NCI-H510A (cell line): ENCODE data around the gene TADA2A.
"Not testable (repeated sequence)": the region's sequence is repeated elsewhere in the genome, so short reads cannot be mapped to it uniquely, and the experiment has no call there.

Source experiments
- DNase-seq: peaks from one replicate; lab custom pipeline; 2025; lab: John Stamatoyannopoulos, UW

Gene TADA2A

DNA sequence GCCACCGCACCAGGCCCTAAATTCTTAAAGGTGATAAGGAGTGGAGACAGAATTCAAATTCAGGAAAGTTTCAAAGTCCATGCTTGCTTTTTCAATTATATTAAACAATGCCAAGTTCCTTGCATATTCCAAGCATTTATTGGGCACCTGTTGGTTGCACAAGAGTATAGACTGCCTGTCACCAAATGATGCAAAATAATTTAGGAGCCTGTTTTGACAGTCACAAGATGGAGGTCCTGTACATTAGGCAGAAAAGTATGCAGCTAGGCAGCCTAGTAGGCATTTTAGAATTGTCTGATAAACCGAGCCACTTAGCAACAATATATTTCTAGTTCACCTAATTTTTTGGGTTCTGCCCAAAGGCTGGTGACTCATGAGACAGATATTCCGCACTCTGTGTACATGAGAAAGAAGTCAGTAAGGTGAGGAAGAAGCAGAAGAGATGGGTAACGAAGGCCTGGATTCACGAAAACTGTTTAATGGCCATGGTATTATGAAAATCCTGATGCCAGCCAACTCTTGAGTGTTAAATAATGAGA is 7.4 kb upstream of the TADA2A start:
- DNase-seq = no peak

DNA sequence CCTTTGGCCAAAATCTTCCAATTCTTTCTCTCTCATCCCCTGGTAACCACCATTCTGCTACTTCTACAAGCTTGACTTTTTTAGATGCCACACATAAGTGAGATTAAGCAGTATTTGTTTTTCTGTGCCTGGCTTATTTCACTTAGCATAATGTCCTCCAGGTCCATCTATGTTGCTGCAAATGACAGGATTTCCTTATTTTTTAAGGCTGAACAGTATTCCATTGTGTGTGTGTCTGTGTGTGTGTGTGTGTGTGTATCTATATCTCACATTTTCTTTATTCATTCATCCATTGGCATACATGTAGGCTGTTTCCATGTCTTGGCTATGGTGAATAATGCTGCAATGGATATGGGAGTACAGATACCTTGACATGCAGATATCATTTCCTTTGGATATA is 6.2 kb upstream of the TADA2A start:
- no peak for DNase-seq

DNA sequence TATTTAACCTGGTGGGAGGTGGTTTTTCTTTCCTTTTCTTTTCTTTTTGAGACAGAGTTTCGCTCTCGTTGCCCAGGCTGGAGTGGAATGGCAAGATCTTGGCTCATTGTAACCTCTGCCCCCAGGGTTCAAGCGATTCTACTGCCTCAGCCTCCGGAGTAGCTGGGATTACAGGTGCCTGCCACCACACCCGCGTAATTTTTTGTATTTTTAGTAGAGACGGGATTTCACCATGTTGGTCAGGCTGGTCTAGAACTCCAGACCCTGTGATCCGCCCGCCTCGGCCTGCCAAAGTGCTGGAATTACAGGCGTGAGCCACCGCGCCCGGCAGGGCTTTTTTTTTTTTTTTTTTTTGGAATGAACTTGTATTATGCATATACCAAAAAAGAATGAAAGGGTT is 1.2 kb upstream of the TADA2A start:
- not testable (repeated sequence) for DNase-seq

DNA sequence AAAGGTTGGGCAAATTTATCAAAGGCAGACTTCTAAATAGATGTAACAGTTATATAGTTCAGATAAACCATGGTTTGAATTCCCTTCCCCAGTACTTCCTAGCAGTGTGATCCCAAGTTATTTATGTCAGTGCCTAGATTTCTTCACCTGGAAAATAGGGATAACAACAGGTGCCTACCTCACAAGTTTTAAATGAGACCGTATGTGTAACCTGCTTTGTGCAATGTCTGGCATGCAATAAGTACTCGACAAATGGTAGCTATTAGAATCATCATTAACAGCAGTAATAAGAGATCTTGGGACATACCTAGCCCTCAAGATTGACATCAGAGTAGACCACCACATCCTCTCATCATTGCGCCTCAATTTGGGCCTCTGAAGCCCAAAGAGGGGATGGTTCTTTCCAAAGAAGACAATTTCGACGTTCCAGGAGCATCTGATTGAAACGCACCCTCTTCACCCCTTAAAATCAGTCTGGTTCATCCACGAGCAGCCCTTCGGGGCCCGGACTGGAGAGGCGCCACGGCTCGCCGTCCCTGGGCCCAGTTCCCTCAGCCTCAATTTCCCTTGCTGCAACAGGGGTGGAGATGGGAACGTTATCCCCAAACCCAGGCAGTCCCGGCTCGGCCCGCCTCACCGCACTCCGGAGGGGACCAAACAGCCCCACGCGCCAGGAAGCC is 591 bp upstream of the TADA2A start:
- no peak for DNase-seq

DNA sequence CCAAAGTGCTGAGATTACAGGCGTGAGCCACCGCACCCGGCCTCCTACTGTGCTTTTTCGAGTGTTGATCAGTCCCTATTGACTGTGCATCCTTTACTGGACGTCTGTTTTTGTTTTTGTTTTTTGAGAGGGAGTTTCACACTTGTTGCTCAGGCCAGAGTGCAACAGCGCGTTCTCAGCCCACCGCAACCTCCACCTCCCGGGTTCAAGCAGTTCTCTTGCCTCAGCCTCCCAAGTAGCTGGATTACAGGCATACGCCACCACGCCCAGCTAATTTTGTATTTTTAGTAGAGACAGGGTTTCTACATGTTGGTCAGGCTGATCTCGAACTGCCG is 1.4 kb downstream of the TADA2A start:
- not testable (repeated sequence) for DNase-seq

DNA sequence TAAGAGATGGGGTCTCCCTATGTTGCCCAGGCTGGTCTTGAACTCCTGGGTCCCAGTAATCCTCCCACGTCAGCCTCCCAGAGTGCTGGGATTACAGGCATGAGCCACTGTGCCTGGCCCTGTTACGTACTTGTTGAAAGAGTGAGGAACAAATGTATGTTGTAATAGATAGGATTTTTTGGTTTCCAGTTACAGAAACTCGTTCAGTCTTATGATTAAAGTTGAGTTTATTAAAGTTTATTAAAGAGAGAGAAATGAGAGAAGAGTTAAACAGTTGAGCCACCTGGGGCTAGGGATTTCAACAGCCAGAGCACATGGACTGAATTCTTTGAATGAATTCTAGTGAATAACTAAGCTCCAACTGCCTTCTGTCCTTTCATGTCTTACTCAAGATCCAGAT is 3.7 kb downstream of the TADA2A start:
- DNase-seq = no peak

DNA sequence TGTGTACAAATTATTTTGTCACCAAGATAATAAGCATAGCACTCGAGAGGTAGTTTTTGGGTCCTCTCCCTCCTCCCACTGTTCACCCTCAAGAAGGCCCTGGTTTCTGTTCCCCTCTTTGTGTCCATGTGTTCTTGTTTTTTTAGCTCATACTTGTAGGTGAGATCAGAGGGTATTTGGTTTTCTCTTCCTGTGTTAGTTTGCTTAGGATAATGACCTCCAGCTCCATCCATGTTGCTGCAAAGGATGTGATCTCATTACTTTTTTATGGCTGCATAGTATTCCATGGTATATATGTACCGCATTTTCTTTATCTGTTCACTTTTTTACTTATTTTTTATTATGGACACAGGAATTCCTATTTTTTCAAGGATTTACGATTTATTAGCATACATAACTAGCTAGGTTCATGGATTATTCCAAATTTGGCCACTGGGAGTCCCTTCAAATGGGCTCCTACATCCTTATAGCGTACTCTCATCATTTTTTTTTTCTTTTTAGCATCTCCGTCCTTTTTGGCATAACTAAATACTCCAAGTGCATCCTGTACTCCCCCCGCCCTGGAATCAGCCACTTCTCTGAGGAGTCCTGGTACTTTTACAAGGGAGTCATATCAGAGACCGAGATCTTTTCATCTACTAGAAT is 7.3 kb downstream of the TADA2A start:
- no peak for DNase-seq

DNA sequence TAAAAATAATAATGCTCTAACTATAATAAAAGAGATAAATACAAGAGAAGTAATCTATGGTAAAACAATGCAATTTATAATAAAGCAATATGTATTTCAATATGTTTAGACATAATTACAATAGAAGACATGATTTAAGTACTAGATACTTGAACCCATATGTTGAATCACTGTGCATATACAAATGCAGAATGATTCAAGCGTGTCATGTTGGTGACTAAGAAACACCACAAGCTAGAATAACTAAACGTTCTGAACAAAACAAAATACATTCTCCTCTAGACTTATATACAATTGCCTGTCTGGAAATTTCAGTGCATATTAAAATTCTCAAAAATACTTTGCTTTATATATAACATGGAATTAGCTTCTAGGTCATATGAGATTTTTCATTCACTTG is 11.2 kb downstream of the TADA2A start:
- no peak for DNase-seq

DNA sequence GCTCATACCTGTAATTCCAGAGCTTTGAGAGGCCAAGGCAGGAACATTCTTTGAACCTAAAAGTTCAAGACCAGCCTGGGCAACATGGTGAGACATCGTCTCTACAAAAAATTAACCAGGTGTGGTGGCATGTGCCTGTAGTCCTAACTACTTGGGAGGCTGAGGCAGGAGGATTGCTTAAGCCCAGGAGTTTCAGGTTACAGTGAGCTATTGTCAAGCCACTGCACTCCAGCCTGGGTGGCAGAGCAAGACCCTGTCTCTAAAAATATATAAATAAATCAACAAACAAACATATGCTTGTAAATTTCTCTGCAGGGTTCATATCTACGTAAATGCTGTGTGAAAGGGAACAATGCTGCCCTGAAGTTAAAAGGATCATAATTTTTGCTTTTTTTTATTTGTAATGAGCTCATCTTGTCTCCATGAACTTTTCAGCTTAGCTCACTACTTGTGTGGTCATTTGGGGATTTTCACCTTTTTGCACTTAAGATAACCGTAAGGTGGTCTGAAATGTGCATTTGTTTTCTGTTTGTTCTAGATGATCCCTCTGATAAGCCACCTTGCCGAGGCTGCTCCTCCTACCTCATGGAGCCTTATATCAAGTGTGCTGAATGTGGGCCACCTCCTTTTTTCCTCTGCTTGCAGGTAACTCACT is 16.4 kb downstream of the TADA2A start:
- no peak for DNase-seq

DNA sequence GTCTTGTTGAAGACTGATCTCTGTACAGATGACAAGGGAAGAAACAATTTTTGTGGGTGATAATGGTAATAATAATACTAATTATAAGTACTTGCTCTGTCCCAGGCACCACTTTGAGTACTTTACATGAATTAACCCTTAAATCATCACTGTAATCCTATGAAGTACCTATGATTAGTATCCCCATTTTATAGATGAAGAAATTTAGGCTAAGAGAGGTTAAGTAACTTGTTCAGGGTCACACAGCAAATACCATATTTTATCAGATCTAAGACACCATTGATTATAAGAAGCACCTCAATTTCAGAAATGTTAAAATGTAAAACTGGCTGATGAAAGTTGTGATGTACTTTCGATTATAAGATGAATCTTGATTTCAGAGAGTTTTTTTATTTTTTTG is 18.6 kb downstream of the TADA2A start:
- DNase-seq = no peak

DNA sequence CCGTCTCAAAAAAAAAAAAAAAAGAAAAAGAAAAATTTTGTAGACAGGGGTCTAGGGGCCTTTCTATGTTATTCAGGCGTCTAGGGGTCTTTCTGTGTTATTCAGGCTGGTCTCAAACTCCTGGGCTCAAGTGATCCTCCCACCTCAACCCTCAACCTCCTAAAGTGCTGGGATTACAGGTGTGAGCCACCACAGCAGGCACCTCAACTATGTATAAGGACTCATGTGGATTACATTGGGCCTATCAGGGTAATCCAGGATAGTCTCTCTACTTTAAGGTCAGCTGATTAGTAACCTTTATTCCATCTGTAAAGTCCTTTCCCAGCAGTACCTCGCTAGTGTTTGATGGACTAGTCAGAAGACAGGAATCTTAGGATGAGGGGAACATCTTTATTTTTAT is 22.4 kb downstream of the TADA2A start:
- no peak for DNase-seq

DNA sequence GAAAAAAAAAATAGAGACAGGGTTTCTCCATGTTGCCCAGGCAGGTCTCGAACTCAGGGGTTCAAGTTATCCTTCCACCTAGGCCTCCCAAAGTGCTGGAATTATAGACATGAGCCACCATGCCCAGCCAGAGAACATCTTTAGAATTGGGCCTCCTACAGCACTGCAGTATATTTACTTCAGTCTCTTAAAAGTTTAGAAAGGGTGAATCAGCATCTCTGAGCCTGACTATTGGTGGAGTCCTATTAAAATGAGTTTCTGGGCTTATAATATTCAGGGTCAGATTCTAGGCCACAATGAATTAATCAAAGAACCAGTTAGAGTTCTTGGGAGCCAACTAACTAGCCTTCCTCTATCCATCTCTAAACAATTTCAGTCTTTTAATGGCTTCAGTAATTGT is 22.8 kb downstream of the TADA2A start:
- no peak for DNase-seq

DNA sequence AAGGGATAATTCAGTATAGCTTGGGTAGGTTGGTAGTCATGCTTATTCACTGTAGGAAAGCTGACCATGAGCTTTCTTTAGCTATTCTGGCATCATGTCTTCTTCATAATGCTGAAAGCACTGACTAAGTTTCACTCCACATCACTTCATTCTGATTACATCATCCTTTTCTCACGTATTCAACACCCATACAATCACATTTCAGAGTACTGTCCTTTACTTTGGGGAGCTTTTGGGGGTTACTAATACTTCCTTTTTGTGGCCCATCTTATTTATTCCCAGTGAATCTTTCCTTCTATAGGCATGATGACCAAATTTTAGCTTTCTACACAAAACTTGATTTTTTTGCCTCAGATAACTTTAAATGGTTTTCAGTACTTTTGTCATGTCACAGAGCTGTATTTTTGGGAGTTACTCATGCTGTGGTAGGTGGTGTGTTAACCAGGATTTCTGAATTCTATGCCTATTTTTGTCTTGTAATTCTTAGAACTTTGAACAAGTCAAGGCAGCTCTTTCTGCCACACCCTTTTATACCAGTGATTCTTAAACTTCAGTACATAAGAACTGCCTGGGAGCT is 23.5 kb downstream of the TADA2A start:
- no peak for DNase-seq

DNA sequence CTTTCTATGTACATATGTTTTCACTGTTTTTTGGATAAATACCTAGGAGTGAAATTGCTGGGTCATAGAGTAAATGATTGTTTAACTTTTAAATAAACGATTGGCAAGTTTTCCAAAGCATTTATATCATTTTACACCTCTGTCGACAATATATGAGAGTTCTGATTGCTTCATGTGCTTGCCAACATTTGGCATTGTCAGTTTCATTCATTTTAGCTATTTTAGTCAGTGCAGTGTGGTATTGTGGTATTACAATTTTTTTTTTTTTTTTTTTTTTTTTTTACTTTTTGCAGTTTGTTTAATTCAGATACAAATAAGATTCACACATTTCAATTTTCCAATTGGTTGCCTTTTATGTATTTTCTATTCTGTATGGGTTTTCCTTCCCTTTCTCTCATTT is 26.0 kb downstream of the TADA2A start:
- no peak for DNase-seq

DNA sequence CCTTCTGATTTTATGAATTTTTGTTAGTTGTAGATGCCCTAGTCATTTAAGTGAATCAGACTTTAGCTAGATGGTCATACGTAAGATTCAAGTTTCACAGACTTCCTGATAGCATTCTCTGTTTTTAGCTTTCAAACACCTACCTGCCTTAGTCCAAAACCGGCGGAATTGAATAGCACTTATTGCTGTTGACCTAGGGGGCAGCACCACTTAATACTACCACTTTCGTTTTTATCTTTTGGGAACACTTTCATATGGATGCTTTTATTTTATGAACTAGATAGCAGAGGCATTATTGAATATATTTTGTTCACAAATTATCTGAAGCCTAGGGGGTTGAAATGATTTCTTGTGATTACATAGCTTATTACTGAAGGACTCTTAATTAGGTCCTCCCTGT is 31.5 kb downstream of the TADA2A start:
- DNase-seq = no peak

DNA sequence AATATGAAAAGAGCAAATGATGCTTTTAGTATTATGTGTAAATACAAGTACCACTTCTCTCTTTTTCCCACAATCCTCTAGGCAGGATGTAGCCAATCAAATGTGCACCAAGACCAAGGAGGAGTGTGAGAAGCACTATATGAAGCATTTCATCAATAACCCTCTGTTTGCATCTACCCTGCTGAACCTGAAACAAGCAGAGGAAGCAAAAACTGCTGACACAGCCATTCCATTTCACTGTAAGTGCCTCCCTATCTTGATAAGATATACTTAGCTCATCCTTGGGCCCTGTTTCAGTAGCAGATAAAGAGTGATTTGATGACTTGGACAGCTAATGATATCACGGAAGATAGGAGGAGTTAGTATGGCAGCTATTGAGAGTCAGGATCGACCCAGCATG is 33.7 kb downstream of the TADA2A start:
- no peak for DNase-seq

DNA sequence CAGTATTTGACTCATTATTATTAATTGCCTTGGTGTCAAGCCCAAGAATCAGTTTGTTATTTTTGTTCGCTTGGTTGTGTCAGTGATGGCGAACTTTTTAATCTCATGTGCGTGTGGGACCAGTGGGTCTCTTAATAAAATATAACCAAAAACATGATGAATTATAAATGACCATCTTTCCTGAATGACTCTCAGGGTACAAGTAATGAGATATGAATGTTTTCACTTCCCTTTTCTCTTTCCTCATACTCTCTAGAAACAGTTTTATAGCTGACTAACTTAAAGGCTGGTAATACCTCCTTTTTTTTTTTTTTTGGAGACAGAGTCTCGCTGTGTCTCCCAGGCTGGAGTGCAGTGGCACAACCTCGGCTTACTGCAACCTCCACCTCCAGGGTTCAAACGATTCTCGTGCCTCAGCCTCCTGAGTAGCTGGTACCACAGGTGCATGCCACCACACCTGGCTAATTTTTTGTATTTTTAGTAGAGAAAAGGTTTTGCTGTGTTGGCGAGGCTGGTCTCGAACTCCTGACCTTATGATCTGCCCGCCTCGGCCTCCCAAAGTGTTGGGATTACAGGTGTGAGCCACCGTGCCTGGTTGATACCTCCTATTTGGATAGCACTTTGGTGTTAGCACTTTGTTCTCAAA is 34.8 kb downstream of the TADA2A start:
- DNase-seq = not testable (repeated sequence)

DNA sequence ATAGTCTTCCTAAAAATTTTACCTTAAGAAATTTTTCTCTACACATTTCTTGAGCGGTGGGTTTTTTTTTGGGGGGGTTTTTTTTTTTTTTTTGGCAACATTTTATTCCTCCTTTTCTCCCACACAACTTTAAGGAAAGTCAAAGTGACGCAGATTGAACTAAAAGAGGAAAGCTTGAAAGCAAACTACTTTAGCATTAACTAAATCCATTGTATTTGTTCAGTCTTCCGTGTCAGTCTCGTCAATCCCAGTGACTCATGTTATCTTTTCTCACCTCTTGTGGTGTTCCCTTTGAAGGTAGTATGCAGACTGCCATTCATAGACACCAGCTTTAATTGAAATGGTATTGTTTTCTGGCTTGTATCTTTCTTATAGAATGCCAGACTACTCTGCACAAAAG is 39.3 kb downstream of the TADA2A start:
- DNase-seq = peak; percentile 23

DNA sequence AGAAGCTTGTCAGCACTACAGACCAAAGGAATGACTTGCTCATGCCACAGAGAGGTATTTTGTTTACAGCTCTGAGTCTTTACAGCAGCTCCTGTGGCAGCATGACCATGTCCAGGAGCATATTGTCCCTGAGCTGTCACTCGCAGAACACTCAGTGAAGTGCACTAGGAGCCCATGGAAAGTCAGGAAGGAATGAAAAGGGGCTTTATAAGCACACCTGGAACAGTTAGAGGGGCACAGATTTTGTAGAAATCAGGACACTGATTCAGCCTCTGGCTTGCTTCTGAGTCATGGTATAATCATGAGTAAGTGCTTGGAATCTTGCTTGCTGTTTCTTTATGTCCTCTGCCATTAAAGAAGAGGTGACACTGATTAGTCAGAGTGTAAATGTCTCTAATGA is 41.0 kb downstream of the TADA2A start:
- DNase-seq = no peak

DNA sequence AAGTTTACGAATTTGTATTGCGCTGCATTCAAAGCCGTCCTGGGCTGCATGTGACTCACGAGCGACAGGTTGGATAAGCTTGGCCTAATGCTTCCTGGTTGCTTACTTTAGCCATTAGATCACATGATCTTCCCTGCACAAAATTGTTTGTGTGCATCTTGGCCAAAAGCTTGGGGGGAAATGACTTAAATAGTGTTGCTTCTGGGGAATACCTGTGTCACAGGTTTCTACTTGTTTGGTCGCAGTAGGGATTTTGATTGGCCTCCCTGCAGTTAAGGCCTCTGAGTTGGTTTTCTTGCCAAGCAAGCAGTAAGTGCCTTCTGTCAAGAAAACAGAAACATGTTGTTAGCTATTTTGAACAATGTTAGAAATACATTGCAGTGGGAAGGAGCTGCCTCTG is 43.4 kb downstream of the TADA2A start:
- DNase-seq = no peak

DNA sequence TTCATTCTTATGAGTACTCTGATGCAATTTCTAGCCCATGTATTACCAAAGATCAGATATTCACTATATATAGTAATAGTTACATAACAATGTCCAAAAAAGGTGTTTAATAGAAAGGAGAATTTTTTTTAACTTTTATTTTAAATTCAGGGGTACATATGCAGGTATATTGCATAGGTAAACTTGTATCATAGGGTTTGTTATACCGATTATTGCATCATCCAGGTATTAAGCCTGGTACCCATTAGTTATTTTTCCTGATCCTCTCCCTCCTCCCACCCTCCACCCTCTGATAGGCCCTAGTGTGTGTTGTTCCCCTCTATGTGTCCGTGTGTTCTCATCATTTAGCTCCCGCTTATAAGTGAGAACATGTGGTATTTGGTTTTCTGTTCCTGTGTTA is 51.1 kb downstream of the TADA2A start:
- not testable (repeated sequence) for DNase-seq

DNA sequence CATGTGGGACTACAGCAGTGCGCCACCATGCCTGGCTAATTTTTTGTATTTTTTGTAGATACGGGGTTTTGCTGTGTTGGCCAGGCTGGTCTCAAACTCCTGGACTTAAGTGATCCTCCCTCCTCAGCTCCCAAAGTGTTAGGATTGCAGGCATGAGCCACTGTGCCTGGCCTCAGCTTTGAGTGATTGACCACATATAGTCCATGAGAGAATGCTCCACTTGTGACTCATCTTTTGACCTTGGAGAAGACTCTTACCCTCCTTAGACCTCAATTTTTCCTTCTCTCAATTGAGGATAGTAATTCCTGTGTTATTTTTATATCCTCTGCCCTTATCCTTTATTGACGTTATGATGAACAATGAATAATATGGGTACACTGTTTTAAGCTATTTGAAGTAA is 52.1 kb downstream of the TADA2A start:
- DNase-seq = no peak

DNA sequence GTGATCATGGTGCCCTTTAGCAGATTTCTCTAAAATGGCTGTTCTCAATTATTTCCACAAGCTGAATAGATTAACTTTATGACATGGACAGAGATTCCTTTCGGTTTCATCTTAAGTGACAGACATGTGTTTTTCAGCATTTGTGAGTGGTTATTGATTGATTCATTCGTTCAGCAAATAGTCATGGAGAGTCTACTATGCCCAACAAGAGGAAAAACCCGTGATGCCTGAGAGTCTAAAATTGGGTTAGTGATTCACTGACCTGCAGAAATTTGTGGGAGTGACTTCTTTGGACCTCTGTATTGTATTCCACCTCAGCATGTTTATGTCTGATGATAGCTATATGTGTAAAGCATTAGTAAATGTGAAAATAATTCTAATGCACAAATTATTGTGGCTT is 55.0 kb downstream of the TADA2A start:
- DNase-seq = no peak
